ENCODE measurements around the gene KIF13A. TPM values are rescaled to one million over a fixed set of nuclear protein-coding genes. Genes with fewer than 3 reads are reported as not detected.
A peak's percentile ranks its signal among the peaks of the same experiment; 100 is the strongest.
"Not testable (repeated sequence)": the region's sequence is repeated elsewhere in the genome, so short reads cannot be mapped to it uniquely, and the experiment has no call there.

Gene KIF13A
- total RNA-seq, 1 experiment from 2014 or later, result 19.7 TPM

DNA sequence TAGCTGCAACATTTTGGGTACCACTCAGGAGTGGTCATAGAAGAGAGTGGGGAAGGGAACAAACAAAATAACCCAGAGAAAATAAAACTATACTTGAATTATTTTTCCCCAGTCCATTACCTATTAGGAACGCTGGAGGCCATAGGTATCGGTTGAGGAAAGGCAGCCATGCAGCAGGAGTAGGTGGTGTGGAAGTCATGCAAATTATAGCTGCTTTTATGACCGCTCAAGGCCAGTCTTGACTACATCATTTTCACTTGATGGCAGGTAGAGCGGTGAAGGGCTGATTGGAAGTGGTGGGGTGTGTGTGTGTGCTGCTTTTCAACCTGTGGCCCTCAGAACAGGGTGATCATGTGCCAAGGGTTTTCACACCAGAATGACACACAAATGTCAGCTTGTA is 36.5 kb upstream of the KIF13A start:
- Histone ChIP-seq H3K9me3 (ENCODE audit: low read depth, low read length, poor library complexity, severe bottlenecking) (no peaks in the 10 kb centered on the region), H3K4me3 (ENCODE audit: low read depth, low read length, poor library complexity, severe bottlenecking) (no peak overlapping the region), H3K4me1 (ENCODE audit: insufficient read depth, low read length, poor library complexity, severe bottlenecking) (peaks cover 9% of the 10 kb centered on the region), H3K27me3 (replicated peaks; ENCODE audit: insufficient read depth, low read depth, low read length, poor library complexity) (no peaks in the 10 kb centered on the region), H3K36me3 (ENCODE audit: insufficient read depth, low read length, poor library complexity, severe bottlenecking) (no peaks in the 10 kb centered on the region), H3K27ac (ENCODE audit: low read depth, low read length, poor library complexity, severe bottlenecking) (no peak overlapping the region)
- POLR2A ChIA-PET (ENCODE audit: low non-redundant PET), result interaction anchor here (0.6 kb wide), 1 partner anchor 102 kb away, joined by 3 read pairs; no protein-coding TSS in a partner anchor
- intact Hi-C loops (cut with micrococcal nuclease; ENCODE audit: unreplicated experiment), result no loop called here
- no TSS peak for BruUV-seq (replicated peaks)
- TF ChIP-seq, protein P1, sequence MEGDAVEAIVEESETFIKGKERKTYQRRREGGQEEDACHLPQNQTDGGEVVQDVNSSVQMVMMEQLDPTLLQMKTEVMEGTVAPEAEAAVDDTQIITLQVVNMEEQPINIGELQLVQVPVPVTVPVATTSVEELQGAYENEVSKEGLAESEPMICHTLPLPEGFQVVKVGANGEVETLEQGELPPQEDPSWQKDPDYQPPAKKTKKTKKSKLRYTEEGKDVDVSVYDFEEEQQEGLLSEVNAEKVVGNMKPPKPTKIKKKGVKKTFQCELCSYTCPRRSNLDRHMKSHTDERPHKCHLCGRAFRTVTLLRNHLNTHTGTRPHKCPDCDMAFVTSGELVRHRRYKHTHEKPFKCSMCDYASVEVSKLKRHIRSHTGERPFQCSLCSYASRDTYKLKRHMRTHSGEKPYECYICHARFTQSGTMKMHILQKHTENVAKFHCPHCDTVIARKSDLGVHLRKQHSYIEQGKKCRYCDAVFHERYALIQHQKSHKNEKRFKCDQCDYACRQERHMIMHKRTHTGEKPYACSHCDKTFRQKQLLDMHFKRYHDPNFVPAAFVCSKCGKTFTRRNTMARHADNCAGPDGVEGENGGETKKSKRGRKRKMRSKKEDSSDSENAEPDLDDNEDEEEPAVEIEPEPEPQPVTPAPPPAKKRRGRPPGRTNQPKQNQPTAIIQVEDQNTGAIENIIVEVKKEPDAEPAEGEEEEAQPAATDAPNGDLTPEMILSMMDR (conservative IDR thresholded peaks at IDR 0.05; ENCODE audit: low read depth, low read length), result no peak
- no peak for TF ChIP-seq EZH2 (IDR thresholded peaks at IDR 0.05; ENCODE audit: borderline replicate concordance, low read depth, low read length, poor library complexity, severe bottlenecking)
- DNase-seq (ENCODE audit: low spot score), result no peak
- CTCF ChIA-PET, result no interaction called here

DNA sequence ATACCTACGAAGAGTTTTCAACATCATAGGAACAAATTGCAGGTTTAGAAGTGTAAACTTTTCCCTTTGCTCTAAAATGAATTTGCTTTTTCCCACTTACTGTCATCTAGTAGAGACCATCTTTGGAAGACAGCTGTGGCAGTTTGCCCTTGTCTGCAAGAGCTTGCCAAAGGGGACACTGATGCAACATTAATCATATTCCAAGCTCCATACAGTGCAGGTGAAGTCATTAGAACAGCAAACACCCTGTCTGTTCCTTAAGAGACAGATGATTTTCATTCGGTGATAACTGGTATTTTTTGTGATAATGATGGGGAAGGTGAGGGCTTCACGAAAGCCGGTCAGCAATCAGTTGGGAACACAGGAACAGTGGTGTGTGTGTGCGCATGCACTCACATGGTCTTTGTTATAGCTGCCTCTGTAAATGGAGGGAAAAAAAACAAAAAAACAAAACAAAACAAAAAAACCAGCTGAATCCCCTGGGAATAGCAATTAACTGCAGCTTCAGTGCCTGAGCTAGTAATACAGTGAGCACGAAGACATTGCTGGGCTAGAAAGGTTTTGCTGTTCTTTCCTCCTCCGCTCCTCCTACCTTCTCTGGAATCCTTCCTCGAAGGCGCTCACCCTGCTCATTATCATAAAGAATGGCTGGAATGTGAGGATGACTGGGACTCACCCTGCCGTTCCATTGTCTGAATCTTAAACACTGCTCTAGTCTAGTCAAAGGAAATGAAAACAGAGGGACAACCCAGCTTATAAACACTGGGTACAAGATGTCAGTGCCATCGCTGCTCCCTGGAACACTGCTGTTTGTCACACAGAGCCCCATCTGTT is 35.2 kb upstream of the KIF13A start:
- Histone ChIP-seq H3K4me3 (ENCODE audit: low read depth, low read length, poor library complexity, severe bottlenecking) (no peak overlapping the region), H3K9me3 (ENCODE audit: low read depth, low read length, poor library complexity, severe bottlenecking) (no peaks in the 10 kb centered on the region), H3K4me1 (ENCODE audit: insufficient read depth, low read length, poor library complexity, severe bottlenecking) (peaks cover 9% of the 10 kb centered on the region), H3K36me3 (ENCODE audit: insufficient read depth, low read length, poor library complexity, severe bottlenecking) (no peaks in the 10 kb centered on the region), H3K27me3 (replicated peaks; ENCODE audit: insufficient read depth, low read depth, low read length, poor library complexity) (no peaks in the 10 kb centered on the region), H3K27ac (ENCODE audit: low read depth, low read length, poor library complexity, severe bottlenecking) (no peak overlapping the region)
- intact Hi-C loops (cut with micrococcal nuclease; ENCODE audit: unreplicated experiment), result no loop called here
- BruUV-seq (replicated peaks), result no TSS peak
- TF ChIP-seq EZH2 (IDR thresholded peaks at IDR 0.05; ENCODE audit: borderline replicate concordance, low read depth, low read length, poor library complexity, severe bottlenecking), result no peak
- TF ChIP-seq, protein P1 (conservative IDR thresholded peaks at IDR 0.05; ENCODE audit: low read depth, low read length), result no peak
- POLR2A ChIA-PET (ENCODE audit: low non-redundant PET), result no interaction called here
- CTCF ChIA-PET, result no interaction called here
- DNase-seq (ENCODE audit: low spot score), result peak; percentile 66

DNA sequence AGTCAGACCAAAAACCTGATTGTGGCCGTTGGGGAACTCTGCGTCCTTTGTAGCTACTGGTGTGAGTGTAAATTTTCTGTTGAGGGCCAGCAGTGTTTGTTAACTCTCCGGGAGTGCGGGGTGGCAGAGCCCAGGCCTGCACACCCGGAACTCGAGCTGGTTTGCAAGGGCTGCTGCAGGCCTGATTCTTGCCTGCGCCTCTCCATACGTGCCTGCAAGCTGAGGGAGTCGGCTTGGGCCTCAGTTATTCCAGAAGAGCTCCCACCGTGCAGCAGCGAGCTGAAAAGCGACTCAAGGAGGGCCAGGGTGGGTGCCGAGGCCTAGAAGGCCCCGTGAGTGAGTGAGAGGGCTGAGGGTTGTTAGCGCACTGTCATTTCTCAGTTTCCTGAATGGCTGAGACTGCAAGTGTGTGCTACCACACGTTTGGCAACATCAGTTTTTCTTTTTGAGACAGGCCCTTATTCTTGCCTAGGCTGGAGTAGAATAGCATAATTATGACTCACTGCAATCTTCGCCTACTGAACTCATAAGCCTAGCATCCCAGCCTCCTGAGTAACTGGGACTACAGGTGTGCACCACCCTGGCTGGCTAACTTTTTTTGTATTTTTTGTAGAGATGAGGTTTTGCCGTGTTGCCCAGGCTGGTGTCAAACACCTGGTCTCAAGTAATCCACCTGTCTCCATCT is 33.9 kb upstream of the KIF13A start:
- intact Hi-C loops (cut with micrococcal nuclease; ENCODE audit: unreplicated experiment), result no loop called here
- TF ChIP-seq, protein P1 (conservative IDR thresholded peaks at IDR 0.05; ENCODE audit: low read depth, low read length), result no peak
- TF ChIP-seq EZH2 (IDR thresholded peaks at IDR 0.05; ENCODE audit: borderline replicate concordance, low read depth, low read length, poor library complexity, severe bottlenecking), result no peak
- CTCF ChIA-PET, result no interaction called here
- Histone ChIP-seq H3K9me3 (ENCODE audit: low read depth, low read length, poor library complexity, severe bottlenecking) (no peaks in the 10 kb centered on the region), H3K4me1 (ENCODE audit: insufficient read depth, low read length, poor library complexity, severe bottlenecking) (peaks cover 9% of the 10 kb centered on the region), H3K27me3 (replicated peaks; ENCODE audit: insufficient read depth, low read depth, low read length, poor library complexity) (no peaks in the 10 kb centered on the region), H3K27ac (ENCODE audit: low read depth, low read length, poor library complexity, severe bottlenecking) (no peak overlapping the region), H3K36me3 (ENCODE audit: insufficient read depth, low read length, poor library complexity, severe bottlenecking) (no peaks in the 10 kb centered on the region), H3K4me3 (ENCODE audit: low read depth, low read length, poor library complexity, severe bottlenecking) (no peak overlapping the region)
- BruUV-seq (replicated peaks), result no TSS peak
- no peak for DNase-seq (ENCODE audit: low spot score)
- POLR2A ChIA-PET (ENCODE audit: low non-redundant PET), result no interaction called here

DNA sequence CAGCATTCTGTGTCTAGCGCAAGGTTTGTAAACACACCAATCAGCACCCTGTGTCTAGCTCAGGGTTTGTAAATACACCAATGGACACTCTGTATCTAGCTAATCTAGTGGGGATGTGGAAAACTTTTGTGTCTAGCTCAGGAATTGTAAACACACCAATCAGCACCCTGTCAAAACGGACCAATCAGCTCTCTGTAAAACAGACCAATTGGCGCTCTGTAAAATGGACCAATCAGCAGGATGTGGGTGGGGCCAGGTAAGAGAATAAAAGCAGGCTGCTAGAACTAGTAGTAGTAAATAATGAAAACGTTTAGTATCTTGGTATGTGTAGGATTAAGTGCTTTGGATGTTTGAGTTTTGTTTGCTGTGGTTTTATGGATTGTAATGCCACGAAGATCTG is 33.1 kb upstream of the KIF13A start:
- DNase-seq (ENCODE audit: low spot score); POLR2A ChIA-PET (ENCODE audit: low non-redundant PET); H3K4me1 ChIP-seq (ENCODE audit: insufficient read depth, low read length, poor library complexity, severe bottlenecking); H3K27ac ChIP-seq (ENCODE audit: low read depth, low read length, poor library complexity, severe bottlenecking); H3K36me3 ChIP-seq (ENCODE audit: insufficient read depth, low read length, poor library complexity, severe bottlenecking); CTCF ChIA-PET; intact Hi-C loops (cut with micrococcal nuclease; ENCODE audit: unreplicated experiment); H3K9me3 ChIP-seq (ENCODE audit: low read depth, low read length, poor library complexity, severe bottlenecking); BruUV-seq (replicated peaks); H3K4me3 ChIP-seq (ENCODE audit: low read depth, low read length, poor library complexity, severe bottlenecking); H3K27me3 ChIP-seq (replicated peaks; ENCODE audit: insufficient read depth, low read depth, low read length, poor library complexity): not testable (repeated sequence)

Measured in A673 (cell line).